Gastrocnemius medialis (tissue), 4 donors: ENCODE data around the gene AUTS2. TPM values are rescaled to one million over a fixed set of nuclear protein-coding genes. Genes with fewer than 3 reads are reported as not detected.

ENCODE experiments used
- ATAC-seq, 2 donors: fragments of 150-250 bp; one replicate each; pipeline ENCODE4 v1.9.1; 2016
- DNase-seq, 2 donors: peaks; one replicate each; pipeline ENCODE4 v3.0.0-alpha.2; 2019
- H3K27ac ChIP-seq, 4 donors: fragments of 200-600 bp; sonication (generic); 1 replicate in 1 of 4; 2 replicates in 3 of 4; pipeline ENCODE4 v1.5.1; 2016 to 2018; ENCODE audit warnings: mild to moderate bottlenecking in 2 of 4, moderate library complexity in 1 of 4
- H3K27me3 ChIP-seq, 3 donors: fragments of 200-600 bp; sonication (generic) in 2 of 3; 1 replicate in 1 of 3; 2 replicates in 2 of 3; pipeline versions ENCODE4 v1.5.1 to v1.6.0; 2016 to 2019; ENCODE audit warnings: mild to moderate bottlenecking in 1 of 3, moderate library complexity in 1 of 3
- H3K36me3 ChIP-seq, 2 donors: fragments of 200-600 bp; sonication (generic) in 1 of 2; one replicate each; pipeline ENCODE4 v1.5.1; 2017 to 2018
- H3K4me1 ChIP-seq, 2 donors: fragments of 200-600 bp; sonication (generic) in 1 of 2; one replicate each; pipeline ENCODE4 v1.5.1; 2016 to 2017; ENCODE audit warnings: mild to moderate bottlenecking in 2 of 2
- H3K4me3 ChIP-seq, 4 donors: fragments of 200-600 bp; sonication (generic) in 3 of 4; 1 replicate in 1 of 4; 2 replicates in 3 of 4; pipeline ENCODE4 v1.5.1; 2016 to 2019; ENCODE audit warnings: mild to moderate bottlenecking in 2 of 4
- H3K9me3 ChIP-seq, 3 donors: fragments of 200-600 bp; sonication (generic) in 2 of 3; 1 replicate in 1 of 3; 2 replicates in 2 of 3; pipeline ENCODE4 v1.5.1; 2016 to 2019
- POLR2A ChIP-seq, 2 donors: fragments of 450-650 bp; IDR thresholded peaks; one replicate each; pipeline ENCODE4 v1.6.1; 2017; ENCODE audit warnings: antibody characterized with exemption in 2 of 2, mild to moderate bottlenecking in 2 of 2, moderate library complexity in 2 of 2
- in situ Hi-C, 4 donors: fragments of 200-750 bp; cut with MboI; loops; one replicate each; pipeline versions ENCODE4 v1.15.0 to v1.8.0; 2017; ENCODE audit warnings: low sequenced_read_pairs in 4 of 4
- intact Hi-C: fragments of 100-400 bp; cut with DNase I; formaldehyde crosslinking; loops from one replicate; pipeline ENCODE4 v1.15.1; 2023; ENCODE audit warnings: low total_unique reads
- total RNA-seq, 4 donors: library from RNA; depleted of rRNA; stranded (reverse); fragments of >200 nt; gene quantifications; one replicate each; pipeline versions ENCODE4 v1.1.0 to v1.2.3, GENCODE V29; 2016
- TF ChIP-seq, protein P1 (sequence below), 5 experiments: fragments of 450-650 bp in 3 of 5; fragments of 200-600 bp in 2 of 5; sonication (generic) in 2 of 5; IDR thresholded peaks in 4 of 5; conservative IDR thresholded peaks in 1 of 5; 1 replicate in 4 of 5; 2 replicates in 1 of 5; pipeline ENCODE4 v1.5.1; 2016 to 2019; ENCODE audit warnings: antibody characterized with exemption in 5 of 5, mild to moderate bottlenecking in 3 of 5, moderate library complexity in 3 of 5

Gene AUTS2
- total RNA-seq, 4 donors from 2014 or later, result 2.5 to 16.2 (median 8.5) TPM

- intact Hi-C loops, result no loop called here
- H3K27ac ChIP-seq, result no peak overlapping the region
- no peak for ATAC-seq
- H3K4me1 ChIP-seq, result no peaks in the 10 kb centered on the region
- no peaks in the 10 kb centered on the region for H3K36me3 ChIP-seq
- in situ Hi-C loops, result no loop called here
- H3K27me3 ChIP-seq, result no peaks in the 10 kb centered on the region
- H3K4me3 ChIP-seq, result no peak overlapping the region
- no peak for DNase-seq
- no peak for TF ChIP-seq POLR2A (IDR thresholded peaks at IDR 0.05)
- TF ChIP-seq, protein P1, sequence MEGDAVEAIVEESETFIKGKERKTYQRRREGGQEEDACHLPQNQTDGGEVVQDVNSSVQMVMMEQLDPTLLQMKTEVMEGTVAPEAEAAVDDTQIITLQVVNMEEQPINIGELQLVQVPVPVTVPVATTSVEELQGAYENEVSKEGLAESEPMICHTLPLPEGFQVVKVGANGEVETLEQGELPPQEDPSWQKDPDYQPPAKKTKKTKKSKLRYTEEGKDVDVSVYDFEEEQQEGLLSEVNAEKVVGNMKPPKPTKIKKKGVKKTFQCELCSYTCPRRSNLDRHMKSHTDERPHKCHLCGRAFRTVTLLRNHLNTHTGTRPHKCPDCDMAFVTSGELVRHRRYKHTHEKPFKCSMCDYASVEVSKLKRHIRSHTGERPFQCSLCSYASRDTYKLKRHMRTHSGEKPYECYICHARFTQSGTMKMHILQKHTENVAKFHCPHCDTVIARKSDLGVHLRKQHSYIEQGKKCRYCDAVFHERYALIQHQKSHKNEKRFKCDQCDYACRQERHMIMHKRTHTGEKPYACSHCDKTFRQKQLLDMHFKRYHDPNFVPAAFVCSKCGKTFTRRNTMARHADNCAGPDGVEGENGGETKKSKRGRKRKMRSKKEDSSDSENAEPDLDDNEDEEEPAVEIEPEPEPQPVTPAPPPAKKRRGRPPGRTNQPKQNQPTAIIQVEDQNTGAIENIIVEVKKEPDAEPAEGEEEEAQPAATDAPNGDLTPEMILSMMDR (IDR thresholded peaks at IDR 0.05 in 4 of 5, conservative IDR thresholded peaks at IDR 0.05 in 1 of 5), result no peak
- no peaks in the 10 kb centered on the region for H3K9me3 ChIP-seq
Observed at GRCh38 chr7:70340236-70340635, 742.0 kb downstream of the AUTS2 start.

- DNase-seq (no peak), ATAC-seq (no peak)
- Histone ChIP-seq H3K9me3 (no peaks in the 10 kb centered on the region), H3K36me3 (no peaks in the 10 kb centered on the region), H3K4me3 (no peak overlapping the region), H3K4me1 (no peaks in the 10 kb centered on the region), H3K27ac (no peak overlapping the region), H3K27me3 (no peaks in the 10 kb centered on the region)
- in situ Hi-C loops (no loop called here), intact Hi-C loops (no loop called here)
- no peak for TF ChIP-seq POLR2A (IDR thresholded peaks at IDR 0.05)
- TF ChIP-seq, protein P1 (IDR thresholded peaks at IDR 0.05 in 4 of 5, conservative IDR thresholded peaks at IDR 0.05 in 1 of 5), result no peak
Observed at GRCh38 chr7:70341446-70341845, 743.2 kb downstream of the AUTS2 start.

- DNase-seq (no peak), ATAC-seq (no peak)
- intact Hi-C loops (no loop called here), in situ Hi-C loops (no loop called here)
- Histone ChIP-seq H3K27me3 (no peaks in the 10 kb centered on the region), H3K4me3 (no peak overlapping the region), H3K36me3 (no peaks in the 10 kb centered on the region), H3K27ac (no peak overlapping the region), H3K4me1 (no peaks in the 10 kb centered on the region), H3K9me3 (no peaks in the 10 kb centered on the region)
- no peak for TF ChIP-seq POLR2A (IDR thresholded peaks at IDR 0.05)
- TF ChIP-seq, protein P1 (IDR thresholded peaks at IDR 0.05 in 4 of 5, conservative IDR thresholded peaks at IDR 0.05 in 1 of 5), result no peak
Observed at GRCh38 chr7:70343519-70343918, 745.2 kb downstream of the AUTS2 start.

DNA sequence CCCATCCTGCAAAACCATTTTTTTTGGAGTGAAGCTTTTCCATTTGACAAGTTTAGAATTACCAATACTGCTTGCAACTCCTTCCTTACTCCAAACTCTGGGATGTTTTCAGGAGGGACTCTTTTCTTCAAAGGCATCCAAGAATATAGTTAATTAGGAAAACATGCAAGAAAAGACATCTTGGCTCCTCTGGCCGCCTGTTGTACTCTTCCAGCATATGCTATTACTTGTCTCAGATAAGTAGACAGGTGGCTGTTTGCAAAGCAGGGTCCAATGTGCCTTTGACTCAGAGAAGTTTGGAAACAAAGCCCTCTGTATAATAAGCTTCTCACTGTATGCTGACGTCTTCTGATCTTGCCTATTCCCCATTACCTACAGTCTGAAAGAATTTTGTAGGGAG lies 746.5 kb downstream of the AUTS2 start:
- no peaks in the 10 kb centered on the region for H3K27me3 ChIP-seq
- intact Hi-C loops (no loop called here), in situ Hi-C loops (no loop called here)
- no peaks in the 10 kb centered on the region for H3K36me3 ChIP-seq
- no peaks in the 10 kb centered on the region for H3K4me1 ChIP-seq
- ATAC-seq, result no peak
- no peak for TF ChIP-seq POLR2A (IDR thresholded peaks at IDR 0.05)
- TF ChIP-seq, protein P1 (IDR thresholded peaks at IDR 0.05 in 4 of 5, conservative IDR thresholded peaks at IDR 0.05 in 1 of 5), result no peak
- DNase-seq, result no peak
- no peak overlapping the region for H3K4me3 ChIP-seq
- H3K27ac ChIP-seq, result no peak overlapping the region
- no peaks in the 10 kb centered on the region for H3K9me3 ChIP-seq

- H3K27me3 ChIP-seq, result no peaks in the 10 kb centered on the region
- ATAC-seq, result no peak
- TF ChIP-seq, protein P1 (IDR thresholded peaks at IDR 0.05 in 4 of 5, conservative IDR thresholded peaks at IDR 0.05 in 1 of 5), result no peak
- no peak for TF ChIP-seq POLR2A (IDR thresholded peaks at IDR 0.05)
- H3K27ac ChIP-seq, result no peak overlapping the region
- no peaks in the 10 kb centered on the region for H3K9me3 ChIP-seq
- no peaks in the 10 kb centered on the region for H3K36me3 ChIP-seq
- intact Hi-C loops, result no loop called here
- in situ Hi-C loops, result no loop called here
- no peak overlapping the region for H3K4me3 ChIP-seq
- no peak for DNase-seq
- H3K4me1 ChIP-seq, result no peaks in the 10 kb centered on the region
Observed at GRCh38 chr7:70346844-70347462, 748.7 kb downstream of the AUTS2 start.
